NCI-H1436 (cell line): ENCODE measurements around the gene PKD1L1.
"Not testable (repeated sequence)": the region's sequence is repeated elsewhere in the genome, so short reads cannot be mapped to it uniquely, and the experiment has no call there.

Source experiments
- DNase-seq: peaks from one replicate; lab custom pipeline; 2025; lab: John Stamatoyannopoulos, UW

PKD1L1 gene

GRCh38 chr7:47765373-47765979, 182.8 kb downstream of the PKD1L1 start:
- DNase-seq = no peak

- DNase-seq = no peak
These were observed 183.5 kb downstream of the PKD1L1 start for GRCh38 chr7:47764746-47765145.

GRCh38 chr7:47763063-47763974, 184.9 kb downstream of the PKD1L1 start:
- no peak for DNase-seq

- DNase-seq = no peak
These were observed 185.6 kb downstream of the PKD1L1 start for GRCh38 chr7:47762746-47763062.

GRCh38 chr7:47762207-47762606, 186.1 kb downstream of the PKD1L1 start:
- no peak for DNase-seq

GRCh38 chr7:47759056-47759706, 189.1 kb downstream of the PKD1L1 start:
- no peak for DNase-seq

- no peak for DNase-seq
These were observed 189.7 kb downstream of the PKD1L1 start for GRCh38 chr7:47758546-47758945.

- no peak for DNase-seq
These were observed 190.3 kb downstream of the PKD1L1 start for GRCh38 chr7:47757921-47758411.

- no peak for DNase-seq
These were observed 191.6 kb downstream of the PKD1L1 start for GRCh38 chr7:47756636-47757035.

GRCh38 chr7:47755248-47755647, 193.0 kb downstream of the PKD1L1 start:
- DNase-seq = no peak

GRCh38 chr7:47751724-47752123, 196.5 kb downstream of the PKD1L1 start:
- DNase-seq = not testable (repeated sequence)

- DNase-seq = no peak
These were observed 197.2 kb downstream of the PKD1L1 start for GRCh38 chr7:47751043-47751442.

GRCh38 chr7:47748041-47748440, 200.2 kb downstream of the PKD1L1 start:
- DNase-seq = no peak

- no peak for DNase-seq
These were observed 201.1 kb downstream of the PKD1L1 start for GRCh38 chr7:47747160-47747559.

- DNase-seq = no peak
These were observed 201.8 kb downstream of the PKD1L1 start for GRCh38 chr7:47746468-47746867.

GRCh38 chr7:47744883-47745282, 203.4 kb downstream of the PKD1L1 start:
- no peak for DNase-seq

- no peak for DNase-seq
These were observed 204.2 kb downstream of the PKD1L1 start for GRCh38 chr7:47743965-47744591.

- no peak for DNase-seq
These were observed 206.3 kb downstream of the PKD1L1 start for GRCh38 chr7:47741984-47742383.

GRCh38 chr7:47739891-47740290, 208.4 kb downstream of the PKD1L1 start:
- DNase-seq = no peak

GRCh38 chr7:47739301-47739875, 208.9 kb downstream of the PKD1L1 start:
- DNase-seq = no peak

GRCh38 chr7:47738563-47739166, 209.6 kb downstream of the PKD1L1 start:
- no peak for DNase-seq

GRCh38 chr7:47737601-47738000, 210.7 kb downstream of the PKD1L1 start:
- DNase-seq = no peak
